Keratinocyte (primary cell): Measurements from ENCODE around the gene SKIC2. TPM values are rescaled to one million over a fixed set of nuclear protein-coding genes. Genes with fewer than 3 reads are reported as not detected.

Source experiments
- DNase-seq: peaks from one replicate; pipeline ENCODE4 v3.0.0-alpha.2; 2011; ENCODE audit warnings: low read depth, missing footprints, low spot score
- FAIRE-seq: peaks from 2 replicates; lab custom pipeline; 2011; peaks lifted over from hg19 to GRCh38; lab: Jason Lieb, UNC
- H2AFZ ChIP-seq: 2 replicates; pipeline ENCODE4 v1.6.0; 2012; ENCODE audit warnings: low read length, control low read depth, inconsistent platforms; ENCODE audit not compliant: control insufficient read depth
- H3K27ac ChIP-seq: 2 replicates; pipeline ENCODE4 v1.5.1; 2011; ENCODE audit warnings: low read length; ENCODE audit not compliant: control insufficient read depth, insufficient read depth
- H3K27me3 ChIP-seq: 3 replicates; pipeline ENCODE4 v1.6.0; 2011; ENCODE audit warnings: low read length; ENCODE audit not compliant: control insufficient read depth, insufficient read depth; ENCODE audit errors: extremely low read depth
- H3K36me3 ChIP-seq, 2 experiments: 2 replicates in 1 of 2; 3 replicates in 1 of 2; pipeline ENCODE4 v1.5.1; 2011; ENCODE audit warnings: low read length in 2 of 2, mild to moderate bottlenecking in 1 of 2; ENCODE audit not compliant: control insufficient read depth in 2 of 2, insufficient read depth in 2 of 2; ENCODE audit errors: extremely low read depth in 1 of 2
- H3K4me1 ChIP-seq: 3 replicates; pipeline ENCODE4 v1.5.1; 2011; ENCODE audit warnings: low read length; ENCODE audit not compliant: control insufficient read depth, insufficient read depth; ENCODE audit errors: extremely low read depth
- H3K4me2 ChIP-seq: 3 replicates; pipeline ENCODE4 v1.6.0; 2011; ENCODE audit warnings: low read depth, low read length; ENCODE audit not compliant: control insufficient read depth, insufficient read depth; ENCODE audit errors: extremely low read depth
- H3K4me3 ChIP-seq, 3 experiments: fragments of 200-600 bp in 1 of 3; sonication (generic) in 1 of 3; 2 replicates in 2 of 3; 3 replicates in 1 of 3; pipeline ENCODE4 v1.5.1; 2011 to 2016; ENCODE audit warnings: low read length in 3 of 3, mild to moderate bottlenecking in 3 of 3, control low read depth in 2 of 3, inconsistent platforms in 1 of 3, low read depth in 1 of 3, mixed read lengths in 1 of 3, mixed run types in 1 of 3, moderate library complexity in 1 of 3; ENCODE audit not compliant: control insufficient read depth in 2 of 3, insufficient read depth in 2 of 3; ENCODE audit errors: extremely low read depth in 1 of 3
- H3K79me2 ChIP-seq: 2 replicates; pipeline ENCODE4 v1.6.0; 2012; ENCODE audit warnings: low read length; ENCODE audit not compliant: control insufficient read depth, insufficient read depth
- H3K9ac ChIP-seq: 3 replicates; pipeline ENCODE4 v1.6.0; 2011; ENCODE audit warnings: low read length; ENCODE audit not compliant: control insufficient read depth, insufficient read depth; ENCODE audit errors: extremely low read depth
- H3K9me1 ChIP-seq: 3 replicates; pipeline ENCODE4 v1.6.0; 2011; ENCODE audit warnings: low read length; ENCODE audit not compliant: control insufficient read depth, insufficient read depth; ENCODE audit errors: extremely low read depth
- H3K9me3 ChIP-seq: 2 replicates; pipeline ENCODE4 v1.5.1; 2012; ENCODE audit warnings: low read depth, low read length; ENCODE audit not compliant: control insufficient read depth
- H4K20me1 ChIP-seq: 3 replicates; pipeline ENCODE4 v1.6.0; 2011; ENCODE audit warnings: low read length; ENCODE audit not compliant: control insufficient read depth, insufficient read depth; ENCODE audit errors: extremely low read depth
- CTCF ChIP-seq, 3 experiments: IDR thresholded peaks in 1 of 3; conservative IDR thresholded peaks in 1 of 3; optimal IDR thresholded peaks in 1 of 3; 2 replicates in 2 of 3; 3 replicates in 1 of 3; pipeline versions ENCODE3 to v1.5.1; 2011; ENCODE audit warnings: low read length in 3 of 3, mild to moderate bottlenecking in 3 of 3, moderate library complexity in 2 of 3, control low read depth in 1 of 3, inconsistent platforms in 1 of 3; ENCODE audit not compliant: insufficient read depth in 2 of 3; ENCODE audit errors: extremely low read depth in 1 of 3
- EZH2 ChIP-seq: IDR thresholded peaks from one replicate; pipeline ENCODE4 v1.6.1; 2012; ENCODE audit warnings: inconsistent platforms, mild to moderate bottlenecking, low read length, moderate library complexity
- dilution Hi-C: fragments of 300-500 bp; cut with MboI; formaldehyde crosslinking; loops from one replicate; pipeline ENCODE4 v1.7.0; 2020; ENCODE audit warnings: low sequenced_read_pairs; ENCODE audit not compliant: extremely low pct_ligation_motif_present
- polyA plus RNA-seq, 5 experiments: library from polyadenylated mRNA; depleted of rRNA in 3 of 5; stranded (reverse) in 3 of 5; stranded (forward) in 1 of 5; unstranded in 1 of 5; fragments of >200 nt; gene quantifications; 1 replicate in 1 of 5; 2 replicates in 3 of 5; 3 replicates in 1 of 5; pipeline versions ENCODE4 v1.2.1 to v1.2.3, GENCODE V29; 2011 to 2012; ENCODE audit warnings: missing spikeins in 2 of 5, low read depth in 1 of 5, low replicate concordance in 1 of 5

SKIC2 gene
- polyA plus RNA-seq, 1 donor (not counting 4 experiments of a cell fraction or from before 2014, with no cell fraction given), result 24.5 TPM

- H3K27ac ChIP-seq, result no peak overlapping the region
- no peak for FAIRE-seq
- dilution Hi-C loops, result no loop called here
- peaks cover 6% of the 10 kb centered on the region for H3K4me1 ChIP-seq
- no peaks in the 10 kb centered on the region for H4K20me1 ChIP-seq
- H3K9me3 ChIP-seq, result no peaks in the 10 kb centered on the region
- no peaks in the 10 kb centered on the region for H3K36me3 ChIP-seq
- H3K4me2 ChIP-seq, result no peak overlapping the region
- no peak for TF ChIP-seq CTCF (optimal IDR thresholded peaks at IDR 0.05 in 1 of 3, IDR thresholded peaks at IDR 0.05 in 1 of 3, conservative IDR thresholded peaks at IDR 0.05 in 1 of 3; ENCODE audit: extremely low read depth in 1 of 3, insufficient read depth in 2 of 3, low read length in 3 of 3)
- no peak for TF ChIP-seq EZH2
- H3K4me3 ChIP-seq, result no peak overlapping the region
- H3K79me2 ChIP-seq, result no peaks in the 10 kb centered on the region
- no peak overlapping the region for H3K9ac ChIP-seq
- no peak overlapping the region for H2AFZ ChIP-seq
- H3K27me3 ChIP-seq, result peaks cover 8% of the 10 kb centered on the region
- H3K9me1 ChIP-seq, result no peaks in the 10 kb centered on the region
- DNase-seq, result no peak
Measured at GRCh38 chr6:31940256-31940664, 18.7 kb upstream of the SKIC2 start.

GRCh38 chr6:31943742-31944141, 15.2 kb upstream of the SKIC2 start:
- no peak for FAIRE-seq
- H4K20me1 ChIP-seq, result no peaks in the 10 kb centered on the region
- no peaks in the 10 kb centered on the region for H3K79me2 ChIP-seq
- dilution Hi-C loops, result no loop called here
- no peaks in the 10 kb centered on the region for H3K36me3 ChIP-seq
- H3K9me3 ChIP-seq, result no peaks in the 10 kb centered on the region
- H3K27ac ChIP-seq, result no peak overlapping the region
- no peak overlapping the region for H3K4me3 ChIP-seq
- DNase-seq, result no peak
- no peak for TF ChIP-seq CTCF (optimal IDR thresholded peaks at IDR 0.05 in 1 of 3, IDR thresholded peaks at IDR 0.05 in 1 of 3, conservative IDR thresholded peaks at IDR 0.05 in 1 of 3; ENCODE audit: extremely low read depth in 1 of 3, insufficient read depth in 2 of 3, low read length in 3 of 3)
- H3K4me2 ChIP-seq, result no peak overlapping the region
- no peak overlapping the region for H2AFZ ChIP-seq
- H3K4me1 ChIP-seq, result peaks cover 18% of the 10 kb centered on the region
- no peaks in the 10 kb centered on the region for H3K9me1 ChIP-seq
- no peak overlapping the region for H3K9ac ChIP-seq
- peaks cover 8% of the 10 kb centered on the region for H3K27me3 ChIP-seq
